ENCODE results near the gene NQO2. TPM values are rescaled to one million over a fixed set of nuclear protein-coding genes. Genes with fewer than 3 reads are reported as not detected.
A peak's percentile ranks its signal among the peaks of the same experiment; 100 is the strongest.
"Not testable (repeated sequence)": the region's sequence is repeated elsewhere in the genome, so short reads cannot be mapped to it uniquely, and the experiment has no call there.

The NQO2 gene
- total and polyA plus RNA-seq, 9 donors = 16.2 to 48.4 (median 28.7) TPM

DNA sequence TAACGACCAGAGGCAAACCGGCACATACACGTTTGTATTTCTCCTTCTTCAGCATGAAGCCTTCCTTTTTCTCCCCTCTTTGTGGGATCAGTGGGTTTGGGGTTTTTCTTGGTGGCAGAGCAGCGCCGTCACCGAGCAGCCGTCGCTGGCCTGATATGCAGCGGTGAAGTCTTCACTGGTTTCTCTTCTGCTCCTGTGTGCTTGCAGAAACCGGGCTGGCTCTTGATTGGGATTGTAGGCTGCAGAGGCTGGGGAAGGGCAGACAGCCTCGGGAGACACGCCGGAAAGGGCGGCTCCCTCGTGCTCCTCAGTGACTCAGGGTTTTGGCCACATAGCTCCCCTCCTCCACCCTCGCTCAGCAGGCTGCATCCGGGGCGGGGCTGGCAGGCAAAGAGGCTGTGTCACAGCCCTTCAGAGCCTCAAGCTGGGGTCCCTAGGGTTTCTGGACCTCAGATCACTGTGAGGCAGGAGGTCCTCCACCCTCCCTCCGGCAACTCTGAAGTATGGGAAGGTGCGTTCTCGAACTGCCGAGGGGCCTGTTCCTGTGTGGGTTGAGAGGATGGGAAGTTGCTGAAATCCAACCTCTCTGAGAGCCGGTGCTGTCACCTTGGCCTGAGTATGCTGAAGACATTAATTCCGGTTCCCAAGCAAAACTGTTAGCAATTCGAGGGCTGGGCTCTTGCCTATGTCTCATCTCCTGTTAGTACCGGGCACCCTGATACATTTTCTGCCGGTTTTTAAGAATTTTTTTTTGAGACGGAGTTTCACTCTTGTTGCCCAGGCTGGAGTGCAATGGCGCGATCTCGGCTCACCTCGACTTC, 24.2 kb downstream of the NQO2 start:
- H3K4me1 ChIP-seq (ENCODE audit: insufficient read depth) = no peaks in the 10 kb centered on the region
- H3K4me3 ChIP-seq = peak overlapping the region; percentile 23
- H3K27ac ChIP-seq = peak overlapping the region in 1 of 2 donors; percentile 85
- H3K27me3 ChIP-seq = no peaks in the 10 kb centered on the region
- WGBS, 3 donors = 18 to 33% (median 25%) methylated on average over 32 of the region's 32 CpGs
- no peaks in the 10 kb centered on the region for H3K36me3 ChIP-seq
- DNase-seq = peak; percentile 86 to 91 (median 88)
- intact Hi-C loops (cut with DNase I) = no loop called here
- no peak for TF ChIP-seq EP300 (IDR thresholded peaks at IDR 0.05)
- TF ChIP-seq, protein P1, sequence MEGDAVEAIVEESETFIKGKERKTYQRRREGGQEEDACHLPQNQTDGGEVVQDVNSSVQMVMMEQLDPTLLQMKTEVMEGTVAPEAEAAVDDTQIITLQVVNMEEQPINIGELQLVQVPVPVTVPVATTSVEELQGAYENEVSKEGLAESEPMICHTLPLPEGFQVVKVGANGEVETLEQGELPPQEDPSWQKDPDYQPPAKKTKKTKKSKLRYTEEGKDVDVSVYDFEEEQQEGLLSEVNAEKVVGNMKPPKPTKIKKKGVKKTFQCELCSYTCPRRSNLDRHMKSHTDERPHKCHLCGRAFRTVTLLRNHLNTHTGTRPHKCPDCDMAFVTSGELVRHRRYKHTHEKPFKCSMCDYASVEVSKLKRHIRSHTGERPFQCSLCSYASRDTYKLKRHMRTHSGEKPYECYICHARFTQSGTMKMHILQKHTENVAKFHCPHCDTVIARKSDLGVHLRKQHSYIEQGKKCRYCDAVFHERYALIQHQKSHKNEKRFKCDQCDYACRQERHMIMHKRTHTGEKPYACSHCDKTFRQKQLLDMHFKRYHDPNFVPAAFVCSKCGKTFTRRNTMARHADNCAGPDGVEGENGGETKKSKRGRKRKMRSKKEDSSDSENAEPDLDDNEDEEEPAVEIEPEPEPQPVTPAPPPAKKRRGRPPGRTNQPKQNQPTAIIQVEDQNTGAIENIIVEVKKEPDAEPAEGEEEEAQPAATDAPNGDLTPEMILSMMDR (IDR thresholded peaks at IDR 0.05) = no peak
- peak; percentile 41 for TF ChIP-seq POLR2A (IDR thresholded peaks at IDR 0.05)
- no peaks in the 10 kb centered on the region for H3K9me3 ChIP-seq

DNA sequence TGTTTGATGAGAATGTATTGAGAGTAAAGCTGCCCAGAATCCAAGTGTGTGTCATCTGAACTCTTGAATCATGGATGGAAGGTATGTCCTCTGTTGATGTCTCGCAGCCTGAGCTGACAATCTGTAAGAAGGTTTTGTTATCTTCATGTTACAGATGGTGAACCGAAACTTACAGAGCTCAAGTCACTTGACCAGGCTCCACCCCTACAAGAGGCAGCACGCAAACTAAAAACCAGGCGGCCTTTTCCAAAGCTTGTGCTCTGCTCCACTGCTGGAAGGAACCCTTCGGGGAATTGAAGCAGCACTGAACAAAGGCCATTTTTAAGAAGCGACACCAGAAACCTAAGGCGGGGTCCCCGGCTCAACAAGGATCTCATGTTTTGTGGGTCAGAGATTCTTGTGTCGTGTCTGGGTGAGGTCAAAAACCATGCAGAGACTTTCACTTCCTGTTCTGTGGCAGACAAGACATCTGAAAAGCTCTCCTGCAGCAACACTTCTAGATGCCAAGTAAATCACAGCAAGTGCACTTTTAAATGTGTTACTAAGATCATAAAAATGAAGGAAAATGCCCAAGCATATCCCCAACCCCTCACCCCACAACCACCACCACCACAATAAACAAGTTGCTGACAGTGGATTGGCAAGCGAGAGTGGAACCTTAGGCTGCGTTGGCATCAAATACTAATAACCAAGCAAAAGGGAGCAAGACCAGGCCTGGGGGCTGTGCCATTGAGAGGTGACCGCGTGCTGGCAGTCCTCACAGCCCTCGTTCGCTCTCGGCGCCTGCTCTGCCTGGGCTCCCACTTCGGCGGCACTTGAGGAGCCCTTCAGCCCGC, 27.3 kb downstream of the NQO2 start:
- Histone ChIP-seq H3K27me3 (no peaks in the 10 kb centered on the region), H3K27ac (no peak overlapping the region), H3K36me3 (no peaks in the 10 kb centered on the region), H3K4me3 (no peak overlapping the region), H3K4me1 (ENCODE audit: insufficient read depth) (no peaks in the 10 kb centered on the region), H3K9me3 (no peaks in the 10 kb centered on the region)
- no peak for DNase-seq
- WGBS, 3 donors = 92 to 94% (median 93%) methylated on average over 20 of the region's 20 CpGs
- intact Hi-C loops (cut with DNase I) = no loop called here
- TF ChIP-seq EP300 (IDR thresholded peaks at IDR 0.05) (no peak), POLR2A (IDR thresholded peaks at IDR 0.05) (no peak)
- TF ChIP-seq, protein P1 (IDR thresholded peaks at IDR 0.05) = no peak

DNA sequence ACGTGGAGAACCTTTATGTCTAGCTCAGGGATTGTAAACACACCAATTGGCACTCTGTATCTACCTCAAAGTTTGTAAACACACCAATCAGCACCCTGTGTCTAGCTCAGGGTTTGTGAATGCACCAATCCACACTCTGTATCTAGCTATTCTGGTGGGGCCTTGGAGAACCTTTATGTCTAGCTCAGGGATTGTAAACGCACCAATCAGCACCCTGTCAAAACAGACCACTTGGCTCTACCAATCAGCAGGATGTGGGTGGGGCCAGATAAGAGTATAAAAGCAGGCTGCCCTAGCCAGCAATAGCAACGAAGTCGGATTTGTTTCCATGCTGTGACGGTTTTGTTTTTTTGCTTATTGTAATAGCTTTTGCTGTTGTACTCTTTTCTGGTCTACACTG, 28.5 kb downstream of the NQO2 start:
- H3K4me3 ChIP-seq; DNase-seq; intact Hi-C loops (cut with DNase I); H3K4me1 ChIP-seq (ENCODE audit: insufficient read depth); H3K36me3 ChIP-seq; H3K27me3 ChIP-seq; H3K9me3 ChIP-seq; H3K27ac ChIP-seq: not testable (repeated sequence)
- 61 to 76% (median 71%) methylated on average over 5 of the region's 5 CpGs for WGBS, 3 donors

DNA sequence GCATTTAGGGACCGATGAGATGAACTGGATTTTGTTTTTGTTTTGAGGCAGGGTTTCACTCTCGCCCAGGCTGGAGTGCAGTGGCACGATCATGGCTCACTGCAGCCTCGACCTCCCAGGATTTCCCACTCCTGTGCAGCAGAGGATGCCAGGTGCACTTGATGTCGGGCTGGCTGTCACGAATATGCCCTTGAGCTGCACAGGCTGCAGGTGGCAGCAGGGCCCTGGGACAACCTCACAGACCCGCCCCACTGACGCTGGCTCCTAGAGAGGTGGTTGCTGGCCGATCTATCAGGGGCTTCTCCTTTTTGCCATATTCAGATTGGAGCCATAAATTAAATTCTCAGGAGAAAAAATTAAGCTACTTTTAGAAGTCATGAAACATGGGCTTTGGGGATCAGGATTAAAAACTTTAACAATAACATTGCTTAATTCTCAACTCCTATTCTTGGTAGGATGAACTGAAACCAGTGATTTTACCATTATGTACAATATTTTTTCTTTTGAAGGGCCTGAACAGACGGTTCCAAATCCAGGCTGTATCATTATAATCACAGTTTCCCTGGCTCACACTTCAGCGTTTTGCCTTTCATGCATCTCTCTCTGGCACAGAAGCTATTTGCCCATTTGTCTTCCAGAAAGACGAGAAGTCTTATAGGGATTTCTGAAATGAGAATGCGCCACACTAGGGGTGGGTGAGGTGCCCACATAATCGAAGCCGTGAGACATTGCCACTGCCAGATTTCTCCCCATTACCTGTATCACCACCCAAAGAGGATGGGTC, 32.4 kb downstream of the NQO2 start:
- intact Hi-C loops (cut with DNase I) = no loop called here
- Histone ChIP-seq H3K27ac (no peak overlapping the region), H3K9me3 (no peaks in the 10 kb centered on the region), H3K36me3 (no peaks in the 10 kb centered on the region), H3K4me3 (no peak overlapping the region), H3K4me1 (ENCODE audit: insufficient read depth) (no peaks in the 10 kb centered on the region), H3K27me3 (no peaks in the 10 kb centered on the region)
- TF ChIP-seq, protein P1 (IDR thresholded peaks at IDR 0.05) = no peak
- TF ChIP-seq EP300 (IDR thresholded peaks at IDR 0.05) (no peak), POLR2A (IDR thresholded peaks at IDR 0.05) (no peak)
- WGBS, 3 donors = 56 to 65% (median 60%) methylated on average over 15 of the region's 15 CpGs
- DNase-seq = no peak

Measured in ovary (tissue), 9 donors.